ENCODE data around the gene CLDN9.
A peak's percentile ranks its signal among the peaks of the same experiment; 100 is the strongest.

CLDN9 gene

DNA sequence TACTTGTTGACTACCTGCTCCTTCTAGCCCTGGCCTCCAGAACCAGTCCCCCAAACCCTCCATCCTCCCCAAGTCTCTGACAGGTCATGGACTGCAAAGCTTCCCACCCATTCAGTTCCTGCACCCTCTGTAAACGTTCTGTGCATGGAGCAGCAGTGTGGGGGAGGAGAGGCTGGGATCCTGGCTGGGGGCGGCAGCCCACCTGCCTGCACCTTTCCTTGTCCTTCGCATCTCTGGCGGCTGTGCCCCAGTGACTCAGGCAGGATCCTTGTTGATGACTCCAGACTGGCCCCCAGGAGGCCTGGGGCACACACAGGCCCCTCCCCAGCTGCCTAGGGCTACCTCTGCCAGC is 30.8 kb upstream of the CLDN9 start:
- DNase-seq (ENCODE audit: insufficient read length, low spot score) (no peak), FAIRE-seq (no peak)
- TF ChIP-seq TAF1 (IDR thresholded peaks at IDR 0.05; ENCODE audit: low read depth, low read length) = no peak
- TF ChIP-seq POLR2AphosphoS5 (IDR thresholded peaks at IDR 0.05; ENCODE audit: low read depth, low read length) = no peak
- TF ChIP-seq PAX5 (IDR thresholded peaks at IDR 0.05; ENCODE audit: insufficient read depth, low read length, severe bottlenecking) = no peak
- no peak for TF ChIP-seq POU2F2 (IDR thresholded peaks at IDR 0.05; ENCODE audit: low read depth, low read length)
- no peak for TF ChIP-seq SPI1 (IDR thresholded peaks at IDR 0.05; ENCODE audit: low read depth, low read length)

DNA sequence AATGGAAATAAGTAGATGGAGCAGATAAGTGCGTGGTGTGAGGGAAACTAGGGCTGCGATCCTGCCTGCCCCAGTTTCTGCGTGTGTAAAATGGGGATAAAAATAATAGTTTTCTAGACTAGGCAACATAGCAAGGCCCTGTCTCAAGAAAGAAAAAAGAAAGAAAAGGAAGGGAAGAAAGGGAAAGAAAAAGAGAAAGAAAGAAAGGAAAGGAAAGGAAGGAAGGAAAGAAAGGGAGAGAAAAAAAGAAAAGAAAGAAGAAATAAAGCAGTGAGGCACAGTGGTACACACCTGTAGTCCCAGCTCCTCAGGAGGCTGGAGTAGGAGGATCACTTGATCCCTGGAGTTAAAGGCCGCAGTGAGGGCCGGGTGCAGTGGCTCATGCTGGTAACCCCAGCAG is 30.3 kb upstream of the CLDN9 start:
- no peak for TF ChIP-seq SPI1 (IDR thresholded peaks at IDR 0.05; ENCODE audit: low read depth, low read length)
- no peak for TF ChIP-seq POLR2AphosphoS5 (IDR thresholded peaks at IDR 0.05; ENCODE audit: low read depth, low read length)
- TF ChIP-seq TAF1 (IDR thresholded peaks at IDR 0.05; ENCODE audit: low read depth, low read length) = no peak
- TF ChIP-seq POU2F2 (IDR thresholded peaks at IDR 0.05; ENCODE audit: low read depth, low read length) = no peak
- TF ChIP-seq POLR2A (IDR thresholded peaks at IDR 0.05; ENCODE audit: low read depth, low read length) = no peak
- no peak for TF ChIP-seq PAX5 (IDR thresholded peaks at IDR 0.05; ENCODE audit: insufficient read depth, low read length, severe bottlenecking)
- DNase-seq (ENCODE audit: insufficient read length, low spot score) (no peak), FAIRE-seq (no peak)

DNA sequence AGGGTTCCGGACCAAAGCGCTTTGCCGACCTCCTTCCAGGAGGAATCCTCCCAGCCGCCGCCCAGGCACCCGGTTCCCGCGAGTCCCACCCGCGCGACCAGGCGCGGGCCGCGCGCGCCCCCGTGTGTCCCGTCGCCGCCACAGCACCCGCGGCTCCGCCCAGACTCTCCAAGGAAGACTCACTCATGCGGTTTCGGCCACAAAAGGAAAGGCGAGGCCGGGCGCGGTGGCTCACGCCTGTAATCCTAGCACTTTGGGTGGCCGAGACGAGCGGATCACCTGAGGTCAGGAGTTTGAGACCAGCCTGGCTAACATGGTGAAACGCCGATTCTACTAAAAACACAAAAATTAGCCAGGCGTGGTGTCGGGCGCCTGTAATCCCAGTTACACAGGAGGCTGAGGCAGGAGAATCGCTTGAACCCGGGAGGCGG is 29.0 kb upstream of the CLDN9 start:
- TF ChIP-seq PAX5 (IDR thresholded peaks at IDR 0.05; ENCODE audit: insufficient read depth, low read length, severe bottlenecking) (no peak), POU2F2 (IDR thresholded peaks at IDR 0.05; ENCODE audit: low read depth, low read length) (no peak), TAF1 (IDR thresholded peaks at IDR 0.05; ENCODE audit: low read depth, low read length) (no peak), POLR2A (IDR thresholded peaks at IDR 0.05; ENCODE audit: low read depth, low read length) (no peak), POLR2AphosphoS5 (IDR thresholded peaks at IDR 0.05; ENCODE audit: low read depth, low read length) (no peak), SPI1 (IDR thresholded peaks at IDR 0.05; ENCODE audit: low read depth, low read length) (no peak)
- peak; percentile 40 for FAIRE-seq
- peak; percentile 92 for DNase-seq (ENCODE audit: insufficient read length, low spot score)

DNA sequence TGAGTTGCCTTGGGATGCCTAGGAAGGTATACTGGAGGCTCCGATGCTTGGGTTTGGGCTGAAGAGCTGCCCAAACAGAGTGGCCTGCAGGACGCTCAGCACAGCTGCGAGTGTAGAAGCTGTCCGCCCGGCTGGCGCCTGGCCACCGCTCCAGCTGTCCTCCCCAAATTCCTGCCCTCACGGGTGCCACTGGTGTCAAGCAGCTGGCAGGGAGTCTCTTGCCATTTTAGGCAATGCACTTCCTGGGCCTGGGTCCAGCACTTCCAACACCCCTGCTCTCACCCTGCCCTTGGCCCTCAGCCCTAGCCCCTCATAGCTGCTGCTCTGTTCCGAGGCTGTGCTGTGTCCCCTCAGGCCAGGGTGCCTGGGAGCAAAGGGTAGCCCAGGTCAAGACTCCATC is 27.3 kb upstream of the CLDN9 start:
- FAIRE-seq (no peak), DNase-seq (ENCODE audit: insufficient read length, low spot score) (no peak)
- TF ChIP-seq TAF1 (IDR thresholded peaks at IDR 0.05; ENCODE audit: low read depth, low read length) (no peak), POLR2AphosphoS5 (IDR thresholded peaks at IDR 0.05; ENCODE audit: low read depth, low read length) (no peak), POU2F2 (IDR thresholded peaks at IDR 0.05; ENCODE audit: low read depth, low read length) (no peak), SPI1 (IDR thresholded peaks at IDR 0.05; ENCODE audit: low read depth, low read length) (no peak), POLR2A (IDR thresholded peaks at IDR 0.05; ENCODE audit: low read depth, low read length) (no peak), PAX5 (IDR thresholded peaks at IDR 0.05; ENCODE audit: insufficient read depth, low read length, severe bottlenecking) (no peak)

DNA sequence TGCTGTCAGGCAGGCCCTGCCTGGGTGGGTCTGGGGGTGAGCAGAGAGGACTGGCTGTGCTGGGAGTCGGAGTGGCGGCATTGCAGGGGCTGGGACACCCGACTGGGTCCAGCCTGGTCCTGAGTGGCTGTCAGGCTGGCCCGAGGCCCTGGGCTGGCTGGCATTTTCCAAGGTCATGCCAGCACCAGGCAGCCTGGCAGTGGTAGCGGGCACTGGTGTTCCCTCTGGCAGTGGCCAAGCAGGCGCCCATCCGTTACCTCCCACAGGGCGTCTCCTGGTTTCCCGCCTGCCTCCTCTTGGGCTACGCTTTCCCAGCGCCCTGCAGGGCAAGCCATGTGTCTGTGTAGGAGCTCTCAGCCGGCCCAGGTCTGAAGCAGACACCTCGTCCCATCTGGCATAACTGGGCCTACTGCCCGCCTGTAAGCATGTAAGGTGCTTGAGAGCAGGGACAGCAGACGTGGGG is 26.8 kb upstream of the CLDN9 start:
- DNase-seq (ENCODE audit: insufficient read length, low spot score) (no peak), FAIRE-seq (no peak)
- TF ChIP-seq SPI1 (IDR thresholded peaks at IDR 0.05; ENCODE audit: low read depth, low read length) (no peak), PAX5 (IDR thresholded peaks at IDR 0.05; ENCODE audit: insufficient read depth, low read length, severe bottlenecking) (no peak), POU2F2 (IDR thresholded peaks at IDR 0.05; ENCODE audit: low read depth, low read length) (no peak), POLR2AphosphoS5 (IDR thresholded peaks at IDR 0.05; ENCODE audit: low read depth, low read length) (no peak), TAF1 (IDR thresholded peaks at IDR 0.05; ENCODE audit: low read depth, low read length) (no peak), POLR2A (IDR thresholded peaks at IDR 0.05; ENCODE audit: low read depth, low read length) (no peak)

DNA sequence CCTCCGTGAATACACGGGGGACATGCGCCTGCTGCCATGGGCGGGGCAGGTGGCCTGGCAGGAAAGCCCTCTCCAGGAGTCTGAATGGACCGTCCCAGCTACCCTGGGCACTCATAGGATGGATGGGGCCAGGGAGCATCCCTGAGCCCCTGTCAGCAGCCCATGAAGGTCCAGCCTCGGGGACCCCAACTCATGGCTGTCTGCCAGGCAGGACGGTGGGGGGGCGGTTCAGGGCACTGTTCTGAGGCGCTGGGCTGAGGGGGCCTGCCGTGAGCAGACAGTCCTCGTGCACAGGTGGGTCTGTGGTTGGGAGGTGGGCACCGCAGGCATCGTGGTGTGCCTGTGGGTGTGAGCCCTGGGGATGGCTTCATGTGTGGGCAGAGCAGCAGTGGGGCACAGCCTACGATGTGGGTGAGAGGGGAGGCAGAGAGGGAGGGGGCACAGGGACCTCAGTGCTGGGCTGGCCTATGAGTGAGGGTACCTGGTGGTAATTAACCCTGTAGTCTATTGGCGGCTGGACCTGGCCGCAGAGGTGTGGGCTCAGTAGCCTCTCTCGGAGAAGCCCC is 26.0 kb upstream of the CLDN9 start:
- DNase-seq (ENCODE audit: insufficient read length, low spot score) (no peak), FAIRE-seq (no peak)
- no peak for TF ChIP-seq POLR2AphosphoS5 (IDR thresholded peaks at IDR 0.05; ENCODE audit: low read depth, low read length)
- TF ChIP-seq POU2F2 (IDR thresholded peaks at IDR 0.05; ENCODE audit: low read depth, low read length) = no peak
- no peak for TF ChIP-seq TAF1 (IDR thresholded peaks at IDR 0.05; ENCODE audit: low read depth, low read length)
- no peak for TF ChIP-seq POLR2A (IDR thresholded peaks at IDR 0.05; ENCODE audit: low read depth, low read length)
- no peak for TF ChIP-seq SPI1 (IDR thresholded peaks at IDR 0.05; ENCODE audit: low read depth, low read length)
- no peak for TF ChIP-seq PAX5 (IDR thresholded peaks at IDR 0.05; ENCODE audit: insufficient read depth, low read length, severe bottlenecking)

DNA sequence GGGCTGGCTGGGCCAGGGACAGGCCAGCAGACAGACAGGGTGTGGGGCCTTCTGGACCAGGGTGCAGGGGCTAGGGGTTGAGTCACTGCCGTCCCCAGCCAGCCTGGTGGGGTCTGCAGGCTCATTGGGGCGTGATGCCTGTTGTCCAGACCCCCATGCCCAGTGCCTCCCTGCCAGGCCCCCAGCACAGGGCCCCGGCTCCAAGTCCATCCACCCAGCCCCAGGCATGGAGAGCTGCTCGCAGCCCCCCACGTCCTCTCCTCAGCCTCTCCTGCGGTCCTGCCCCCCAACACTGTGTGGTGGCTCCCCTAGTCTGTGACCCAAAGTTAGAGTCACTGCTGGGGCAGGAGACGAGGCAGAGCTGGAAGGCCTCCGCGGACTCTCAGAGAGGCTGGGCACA is 25.4 kb upstream of the CLDN9 start:
- DNase-seq (ENCODE audit: insufficient read length, low spot score) (no peak), FAIRE-seq (no peak)
- no peak for TF ChIP-seq TAF1 (IDR thresholded peaks at IDR 0.05; ENCODE audit: low read depth, low read length)
- no peak for TF ChIP-seq POLR2A (IDR thresholded peaks at IDR 0.05; ENCODE audit: low read depth, low read length)
- no peak for TF ChIP-seq SPI1 (IDR thresholded peaks at IDR 0.05; ENCODE audit: low read depth, low read length)
- TF ChIP-seq POU2F2 (IDR thresholded peaks at IDR 0.05; ENCODE audit: low read depth, low read length) = no peak

DNA sequence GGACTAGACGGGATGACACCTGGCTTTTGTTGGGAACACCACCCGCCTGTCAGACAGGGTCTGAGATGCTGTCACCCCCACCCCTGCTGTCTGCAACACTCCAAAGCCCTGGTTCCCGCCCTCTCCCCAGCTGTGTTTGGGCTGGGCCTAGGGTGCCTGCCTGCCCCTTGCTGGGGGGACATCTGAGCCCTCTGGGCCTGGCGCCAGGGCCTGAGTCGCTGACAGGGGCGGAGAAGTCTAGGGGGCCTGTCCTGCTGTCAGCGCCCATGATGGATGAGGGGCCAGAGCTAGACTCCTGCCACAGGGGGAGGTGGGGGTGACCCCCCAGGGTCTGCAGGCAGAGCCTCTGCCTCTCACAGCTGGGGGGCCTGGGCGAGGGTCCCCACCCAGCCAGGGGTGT is 24.9 kb upstream of the CLDN9 start:
- FAIRE-seq (no peak), DNase-seq (ENCODE audit: insufficient read length, low spot score) (no peak)
- TF ChIP-seq TAF1 (IDR thresholded peaks at IDR 0.05; ENCODE audit: low read depth, low read length) (no peak), POLR2A (IDR thresholded peaks at IDR 0.05; ENCODE audit: low read depth, low read length) (no peak), POU2F2 (IDR thresholded peaks at IDR 0.05; ENCODE audit: low read depth, low read length) (no peak), PAX5 (IDR thresholded peaks at IDR 0.05; ENCODE audit: insufficient read depth, low read length, severe bottlenecking) (no peak), POLR2AphosphoS5 (IDR thresholded peaks at IDR 0.05; ENCODE audit: low read depth, low read length) (no peak), SPI1 (IDR thresholded peaks at IDR 0.05; ENCODE audit: low read depth, low read length) (no peak)

DNA sequence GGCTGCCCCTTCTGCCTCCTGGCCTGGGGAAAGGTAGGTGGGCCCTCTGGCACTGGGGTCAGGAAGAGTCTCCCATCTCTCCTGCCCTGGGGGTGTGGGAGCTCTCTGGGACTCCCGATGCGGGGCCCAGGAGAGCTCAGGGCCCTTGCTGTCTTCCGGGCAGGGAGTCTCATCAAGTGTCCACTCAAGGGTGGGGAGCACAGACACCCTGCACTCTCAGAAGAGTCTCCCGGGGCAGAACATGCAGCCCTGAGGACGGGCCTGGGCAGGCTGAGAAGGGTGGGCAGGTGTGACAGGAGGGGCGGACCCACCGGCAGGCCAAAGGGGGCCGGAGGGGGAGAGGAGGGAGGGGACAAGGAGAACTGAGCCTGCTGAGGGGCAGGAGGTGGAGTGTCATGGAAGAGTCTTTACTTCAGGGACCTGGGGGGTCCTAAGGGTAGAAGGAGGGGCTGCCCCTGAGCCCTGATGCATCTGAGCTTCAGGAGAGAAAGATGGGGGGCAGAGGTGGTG is 24.1 kb upstream of the CLDN9 start:
- TF ChIP-seq POLR2A (IDR thresholded peaks at IDR 0.05; ENCODE audit: low read depth, low read length) (no peak), TAF1 (IDR thresholded peaks at IDR 0.05; ENCODE audit: low read depth, low read length) (no peak), POU2F2 (IDR thresholded peaks at IDR 0.05; ENCODE audit: low read depth, low read length) (no peak), SPI1 (IDR thresholded peaks at IDR 0.05; ENCODE audit: low read depth, low read length) (no peak), POLR2AphosphoS5 (IDR thresholded peaks at IDR 0.05; ENCODE audit: low read depth, low read length) (no peak), PAX5 (IDR thresholded peaks at IDR 0.05; ENCODE audit: insufficient read depth, low read length, severe bottlenecking) (no peak)
- DNase-seq (ENCODE audit: insufficient read length, low spot score) (no peak), FAIRE-seq (no peak)

DNA sequence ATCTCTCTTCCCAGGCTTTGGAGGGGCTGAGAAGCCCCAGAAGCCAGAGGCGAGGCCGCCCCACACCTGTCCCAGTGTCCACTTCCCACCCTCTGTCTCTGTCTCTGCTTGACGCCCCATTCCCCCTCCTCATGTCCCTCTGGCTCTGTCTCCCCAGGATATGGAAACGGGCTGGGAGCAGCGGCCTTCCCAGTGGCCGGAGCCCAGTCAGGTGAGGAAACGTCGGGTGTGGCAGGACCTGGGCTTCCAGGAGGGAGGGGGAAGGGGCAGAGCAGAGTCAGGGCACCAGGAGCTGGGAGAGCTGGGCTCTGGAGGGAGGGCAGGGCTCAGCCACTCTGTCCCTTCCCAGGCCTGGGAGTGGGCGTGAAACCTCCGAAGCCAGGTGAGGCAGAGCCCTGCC is 21.8 kb upstream of the CLDN9 start:
- no peak for FAIRE-seq
- no peak for DNase-seq (ENCODE audit: insufficient read length, low spot score)
- TF ChIP-seq POU2F2 (IDR thresholded peaks at IDR 0.05; ENCODE audit: low read depth, low read length) = no peak
- no peak for TF ChIP-seq PAX5 (IDR thresholded peaks at IDR 0.05; ENCODE audit: insufficient read depth, low read length, severe bottlenecking)
- TF ChIP-seq TAF1 (IDR thresholded peaks at IDR 0.05; ENCODE audit: low read depth, low read length) = no peak
